ENCODE data around the gene AOAH. TPM values are rescaled to one million over a fixed set of nuclear protein-coding genes. Genes with fewer than 3 reads are reported as not detected.

AOAH gene
- total RNA-seq, 1 experiment from 2014 or later: 0.05 TPM

DNA sequence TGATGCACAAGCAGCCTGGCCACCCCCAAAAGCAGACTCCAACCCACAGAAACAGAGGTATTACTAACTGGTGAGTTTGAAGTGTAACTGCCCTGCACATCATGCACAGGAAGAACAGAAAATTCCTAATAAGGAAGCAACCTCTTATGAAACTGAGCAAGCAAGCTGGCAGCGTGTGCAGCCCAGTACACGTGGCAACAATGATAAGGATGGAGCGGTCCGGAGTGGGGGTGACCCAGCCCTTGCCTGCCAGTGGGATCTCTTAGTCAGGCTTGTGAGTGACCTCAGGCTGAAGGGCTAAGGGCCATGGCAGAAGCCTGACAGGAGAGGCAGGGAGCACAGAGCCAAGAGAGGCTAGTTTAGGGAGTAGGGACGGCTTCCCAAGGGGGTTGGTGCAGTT is 22.1 kb upstream of the AOAH start:
- no peak for DNase-seq (ENCODE audit: low read depth, low spot score)
- in situ Hi-C loops (cut with HindIII; ENCODE audit: low pct_unique_long_range_greater_than_20kb, low sequenced_read_pairs): no loop called here

DNA sequence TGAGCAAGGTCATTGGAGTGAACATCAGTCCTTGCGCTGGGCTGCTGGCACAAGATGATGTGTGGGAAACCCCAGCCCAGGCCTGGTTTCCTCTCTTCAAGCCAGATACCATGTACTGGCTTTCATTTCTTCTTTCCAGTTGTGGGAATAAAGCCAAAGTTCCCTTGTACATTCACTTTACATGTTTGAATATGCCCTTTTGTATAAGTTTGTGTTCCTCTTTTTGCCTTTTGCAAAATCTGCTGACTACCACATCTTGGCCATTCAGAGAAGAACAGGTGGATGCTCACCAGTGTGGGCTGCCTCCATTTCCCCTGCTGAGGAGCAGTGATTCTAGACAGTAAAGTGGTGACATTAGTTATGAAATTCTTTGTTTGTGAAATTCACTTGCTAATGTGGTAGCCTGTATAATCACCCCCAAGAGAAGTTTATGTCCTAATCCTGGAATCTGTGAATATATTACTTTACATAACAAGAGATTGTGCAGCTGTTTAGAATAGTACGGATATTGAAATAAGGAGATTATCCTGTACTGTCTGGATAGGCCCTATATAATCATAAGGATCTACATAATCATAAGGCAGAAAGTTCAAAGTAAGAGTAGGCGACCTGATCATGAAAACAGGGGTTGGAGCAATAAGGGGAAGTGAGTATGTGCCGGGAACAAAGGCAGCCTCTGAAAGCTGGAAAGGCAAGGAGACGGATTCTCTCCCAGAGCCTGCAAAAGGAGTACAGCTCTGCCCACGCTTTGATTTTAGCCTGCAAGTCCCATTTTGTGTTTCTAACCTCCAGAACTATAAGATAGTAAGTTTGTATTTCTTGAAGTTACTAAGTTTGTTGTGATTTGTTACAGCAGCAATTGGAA is 18.8 kb upstream of the AOAH start:
- no peak for DNase-seq (ENCODE audit: low read depth, low spot score)
- in situ Hi-C loops (cut with HindIII; ENCODE audit: low pct_unique_long_range_greater_than_20kb, low sequenced_read_pairs): no loop called here

DNA sequence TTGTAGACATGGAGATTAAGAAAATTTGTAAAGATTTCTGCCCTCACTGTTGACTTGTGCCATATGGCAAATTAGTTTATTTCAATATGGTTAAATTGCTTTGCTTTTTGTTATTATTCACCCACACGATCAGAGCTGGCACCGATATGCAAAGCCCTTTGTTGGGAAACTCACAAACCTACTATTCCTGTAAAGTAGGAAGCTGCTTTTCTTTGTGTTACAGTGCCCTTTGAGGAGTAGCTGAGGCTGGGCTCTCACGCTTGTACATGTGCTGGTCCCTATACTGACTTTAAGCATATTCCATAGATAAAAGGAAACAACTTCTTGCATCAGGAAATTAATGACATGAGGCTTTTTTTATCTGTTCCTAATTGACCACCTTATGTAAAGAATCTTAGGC is 17.6 kb upstream of the AOAH start:
- in situ Hi-C loops (cut with HindIII; ENCODE audit: low pct_unique_long_range_greater_than_20kb, low sequenced_read_pairs): no loop called here
- no peak for DNase-seq (ENCODE audit: low read depth, low spot score)

DNA sequence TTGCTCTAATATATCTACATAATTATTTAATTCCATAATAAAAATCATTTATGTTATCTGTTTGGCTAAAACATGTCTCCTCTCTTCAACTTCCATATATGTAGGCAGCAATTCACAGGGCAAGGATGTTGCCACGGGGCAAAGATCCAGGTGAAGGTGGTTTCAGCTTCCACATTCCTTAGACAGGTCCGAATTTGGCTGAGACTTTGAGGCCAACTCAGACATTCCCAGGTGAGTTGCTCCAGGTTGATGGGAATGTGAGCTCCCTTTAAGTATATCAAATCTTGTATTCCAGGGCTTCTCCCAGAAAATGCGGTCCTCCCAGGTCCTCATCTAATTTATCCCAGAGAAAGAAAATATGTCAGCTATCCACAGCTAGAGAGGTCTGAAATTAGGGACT is 15.1 kb upstream of the AOAH start:
- in situ Hi-C loops (cut with HindIII; ENCODE audit: low pct_unique_long_range_greater_than_20kb, low sequenced_read_pairs): no loop called here
- DNase-seq (ENCODE audit: low read depth, low spot score): no peak

DNA sequence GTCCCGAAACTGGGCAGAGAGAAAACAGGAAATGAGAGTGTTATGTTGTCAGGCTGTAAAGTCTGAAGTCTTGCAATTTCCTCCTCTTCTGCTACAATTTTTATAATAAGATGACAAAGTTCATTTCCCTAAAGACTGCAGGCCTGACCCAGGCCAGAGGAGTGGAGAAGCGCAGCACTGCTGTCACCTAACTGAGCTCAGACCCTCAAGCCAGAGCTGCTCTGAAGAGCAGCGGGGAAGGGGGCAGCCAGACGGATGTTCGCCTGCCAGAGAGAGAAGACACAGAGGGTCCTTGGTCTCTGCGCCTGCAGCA is 12.6 kb upstream of the AOAH start:
- DNase-seq (ENCODE audit: low read depth, low spot score): no peak
- in situ Hi-C loops (cut with HindIII; ENCODE audit: low pct_unique_long_range_greater_than_20kb, low sequenced_read_pairs): no loop called here

DNA sequence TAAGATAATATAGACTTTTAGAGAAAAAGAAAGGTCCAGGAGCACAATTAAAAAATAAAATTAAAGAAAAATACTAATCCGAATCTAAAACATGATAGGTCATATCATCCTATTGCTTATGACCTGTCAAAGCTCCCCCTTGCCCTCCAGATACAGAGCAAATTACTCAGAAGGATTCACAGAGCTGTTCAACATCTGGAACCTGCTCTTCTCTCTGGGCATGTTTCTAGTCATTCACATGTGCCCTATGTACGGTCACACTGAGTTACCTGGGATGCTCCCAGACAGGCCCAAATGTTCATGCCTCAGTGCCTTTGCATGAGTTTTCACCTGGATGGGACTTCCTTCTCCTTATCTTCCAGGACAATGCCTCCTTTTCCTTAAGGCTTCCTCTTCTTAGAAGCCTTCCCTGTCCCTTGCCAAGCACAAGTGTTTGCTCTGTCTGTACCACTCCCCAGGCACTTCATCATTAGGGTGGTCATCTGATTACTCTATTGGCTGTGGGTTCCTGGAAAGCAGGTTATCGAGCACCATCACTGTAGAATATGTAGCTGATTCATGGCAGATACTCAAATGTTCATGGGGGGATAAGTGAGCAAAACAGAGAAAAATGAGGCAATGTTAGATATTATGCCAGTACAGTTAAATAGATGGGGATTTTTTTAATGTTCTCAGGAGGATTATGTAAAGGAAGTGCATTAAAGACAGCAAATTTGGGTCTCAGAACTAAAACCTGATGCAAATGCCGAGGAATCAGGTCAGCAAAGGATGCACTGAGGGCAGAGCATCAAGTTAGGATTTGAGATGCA is 12.0 kb upstream of the AOAH start:
- in situ Hi-C loops (cut with HindIII; ENCODE audit: low pct_unique_long_range_greater_than_20kb, low sequenced_read_pairs): no loop called here
- DNase-seq (ENCODE audit: low read depth, low spot score): no peak

DNA sequence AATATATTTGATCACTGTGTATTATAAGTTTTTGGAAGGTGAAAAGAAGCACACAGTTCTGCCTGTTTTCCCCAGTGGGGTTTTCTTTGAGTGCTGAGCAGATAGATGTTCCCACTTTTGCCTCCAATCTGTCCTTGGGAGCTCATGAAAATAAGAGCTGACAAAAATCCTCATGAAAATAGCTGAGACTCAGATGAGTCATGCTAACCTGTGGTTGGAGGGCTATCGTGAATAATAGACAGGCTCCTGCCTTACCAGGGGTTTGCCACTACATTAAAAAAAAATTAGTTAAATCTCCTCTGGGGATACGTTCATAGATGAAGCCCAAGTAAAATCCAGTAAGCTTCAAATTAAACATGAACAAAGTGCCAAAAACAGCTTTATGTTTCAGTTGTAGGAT is 10.9 kb upstream of the AOAH start:
- no peak for DNase-seq (ENCODE audit: low read depth, low spot score)
- in situ Hi-C loops (cut with HindIII; ENCODE audit: low pct_unique_long_range_greater_than_20kb, low sequenced_read_pairs): no loop called here

DNA sequence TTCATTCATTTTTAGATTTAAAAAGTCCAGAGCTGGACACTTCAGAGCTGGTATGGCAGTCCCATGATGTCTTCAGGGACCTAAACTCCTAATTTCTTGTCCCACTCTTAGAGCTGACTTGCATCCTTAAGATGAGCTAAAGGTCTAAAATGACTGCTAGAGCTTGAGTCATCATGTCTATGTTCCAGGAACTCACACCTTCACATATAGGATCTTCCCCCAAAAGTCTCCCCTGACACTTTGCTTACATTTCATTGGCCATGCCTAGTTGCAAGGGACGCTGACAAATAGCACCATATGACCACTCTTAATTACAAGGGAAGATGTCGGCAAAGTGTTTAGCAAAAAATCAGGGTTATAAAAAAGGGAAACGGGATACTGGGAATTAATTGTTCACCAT is 10.4 kb upstream of the AOAH start:
- in situ Hi-C loops (cut with HindIII; ENCODE audit: low pct_unique_long_range_greater_than_20kb, low sequenced_read_pairs): no loop called here
- DNase-seq (ENCODE audit: low read depth, low spot score): no peak

DNA sequence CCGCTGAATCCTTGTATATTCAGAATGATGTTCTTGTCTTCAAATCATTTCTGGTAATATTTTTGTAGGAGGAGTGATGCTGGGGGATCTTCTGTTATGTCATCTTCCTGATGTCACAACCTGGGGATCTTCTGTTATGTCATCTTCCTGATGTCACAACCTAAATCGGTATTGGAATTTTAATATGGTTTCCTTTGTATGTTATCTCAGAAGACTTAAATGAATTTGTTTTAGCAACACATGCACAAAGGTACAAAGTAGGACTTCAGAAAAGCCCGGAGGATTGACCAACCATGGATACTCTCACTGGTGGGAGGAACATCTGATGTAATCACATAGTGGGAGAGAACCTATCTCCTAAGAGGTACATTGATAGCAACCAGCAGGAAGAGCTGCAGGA is 9.1 kb upstream of the AOAH start:
- no peak for DNase-seq (ENCODE audit: low read depth, low spot score)
- in situ Hi-C loops (cut with HindIII; ENCODE audit: low pct_unique_long_range_greater_than_20kb, low sequenced_read_pairs): no loop called here

DNA sequence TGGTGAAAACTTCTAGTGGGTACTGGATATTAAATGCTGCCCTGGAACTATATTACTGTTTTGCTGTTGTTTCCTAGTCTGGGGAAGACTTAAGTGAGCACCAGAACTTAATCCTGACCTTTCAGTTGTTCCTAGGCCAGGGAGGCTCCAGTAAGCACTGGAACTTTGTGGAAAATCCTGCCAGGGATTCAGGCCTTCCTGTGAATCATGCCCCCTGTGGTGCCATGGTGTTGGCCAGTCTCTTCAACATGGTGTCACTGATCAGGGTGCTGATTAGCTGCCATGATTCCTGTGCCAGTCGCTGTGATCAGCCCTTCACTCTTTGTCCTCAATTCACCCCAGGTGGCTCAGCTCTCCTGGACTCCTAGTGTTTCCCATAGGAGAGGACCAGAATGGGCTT is 8.5 kb upstream of the AOAH start:
- in situ Hi-C loops (cut with HindIII; ENCODE audit: low pct_unique_long_range_greater_than_20kb, low sequenced_read_pairs): no loop called here
- DNase-seq (ENCODE audit: low read depth, low spot score): no peak

DNA sequence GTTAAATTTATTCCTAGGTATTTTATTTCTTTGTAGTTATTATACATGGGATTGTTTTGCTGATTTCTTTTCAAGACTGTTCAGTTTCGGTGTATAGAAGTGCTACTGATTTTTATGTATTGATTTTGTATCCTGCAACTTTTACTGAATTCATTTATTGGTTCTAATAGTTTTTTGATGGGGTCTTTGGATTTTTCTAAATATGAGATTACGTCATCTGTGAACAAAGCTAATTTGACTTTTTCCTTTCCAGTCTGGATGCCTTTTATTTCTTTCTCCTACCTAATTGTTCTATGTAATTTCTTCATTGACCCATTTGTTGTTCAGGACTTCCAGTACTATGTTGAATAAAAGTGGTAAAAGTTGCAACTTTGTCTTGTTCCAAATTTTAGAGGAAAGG is 5.8 kb upstream of the AOAH start:
- no peak for DNase-seq (ENCODE audit: low read depth, low spot score)
- in situ Hi-C loops (cut with HindIII; ENCODE audit: low pct_unique_long_range_greater_than_20kb, low sequenced_read_pairs): no loop called here

DNA sequence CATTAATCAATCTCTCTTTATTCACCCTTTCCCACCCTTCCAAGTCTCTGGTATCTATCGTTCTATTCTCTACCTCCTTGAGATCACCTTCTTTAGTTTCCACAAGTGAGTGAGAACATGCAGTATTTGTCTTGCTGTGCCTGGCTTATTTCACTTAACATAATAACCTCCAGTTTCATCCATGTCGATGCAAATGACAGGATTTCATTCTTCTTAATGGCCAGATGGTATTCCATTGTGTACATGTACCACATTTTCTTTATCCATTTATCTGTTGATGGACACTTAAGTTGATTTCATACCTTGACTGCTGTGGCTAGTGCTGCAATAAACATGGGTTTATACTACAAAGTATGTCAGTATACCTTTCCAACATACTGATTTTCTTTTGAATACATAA is 3.8 kb upstream of the AOAH start:
- DNase-seq (ENCODE audit: low read depth, low spot score): no peak
- in situ Hi-C loops (cut with HindIII; ENCODE audit: low pct_unique_long_range_greater_than_20kb, low sequenced_read_pairs): no loop called here

DNA sequence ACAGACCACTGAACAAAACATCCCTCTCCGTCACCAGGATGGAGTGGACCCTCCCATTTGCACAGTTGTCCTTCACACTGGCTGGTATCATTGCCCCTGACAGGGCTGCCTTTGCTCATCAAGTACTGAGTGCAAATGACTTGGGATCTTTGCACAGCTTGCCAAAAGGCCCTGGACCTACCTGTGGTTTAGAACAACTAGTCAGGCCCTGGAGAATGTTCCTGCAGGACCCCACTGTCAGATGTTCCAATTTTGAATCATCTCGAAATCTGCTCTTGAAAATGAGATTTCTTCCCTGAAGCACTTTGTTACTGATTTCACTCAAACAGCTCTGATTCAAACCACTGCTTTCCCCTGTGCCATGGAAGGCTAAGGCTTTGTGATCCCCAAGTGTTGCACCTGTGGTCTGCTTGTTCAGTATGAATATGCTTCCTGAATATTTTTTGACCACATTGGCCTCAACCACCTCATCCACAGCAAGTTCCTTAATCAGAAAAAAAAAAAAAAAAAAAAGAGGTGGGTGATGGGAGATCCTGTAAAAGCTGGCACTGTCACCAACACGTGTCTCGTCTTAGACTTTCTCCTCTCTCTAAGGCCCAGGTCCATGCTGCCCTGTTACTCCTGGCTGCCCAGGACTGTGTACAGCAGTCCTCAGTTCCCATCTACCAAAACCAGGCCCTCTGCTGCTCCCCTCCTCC is 2.7 kb upstream of the AOAH start:
- no peak for DNase-seq (ENCODE audit: low read depth, low spot score)
- in situ Hi-C loops (cut with HindIII; ENCODE audit: low pct_unique_long_range_greater_than_20kb, low sequenced_read_pairs): no loop called here

DNA sequence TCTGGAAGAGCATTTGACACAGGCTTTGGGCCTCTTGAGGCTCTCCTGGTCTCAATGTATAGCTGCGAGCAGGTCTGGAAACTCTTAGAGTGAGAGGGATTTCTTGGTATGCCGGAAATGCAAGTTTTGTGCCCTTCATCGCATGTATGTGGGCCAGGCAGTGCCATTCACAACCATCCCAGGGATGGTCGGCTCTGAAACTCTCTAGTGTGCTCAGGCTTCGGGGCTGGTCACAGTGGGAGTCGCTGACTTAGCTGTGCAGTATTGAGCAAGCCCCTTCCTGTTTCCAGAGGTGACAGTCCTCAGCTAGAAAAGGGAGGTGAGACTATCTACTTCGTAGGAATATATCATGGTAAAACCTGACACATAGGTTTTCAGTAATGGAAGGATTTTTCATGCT is 2.0 kb upstream of the AOAH start:
- in situ Hi-C loops (cut with HindIII; ENCODE audit: low pct_unique_long_range_greater_than_20kb, low sequenced_read_pairs): no loop called here
- DNase-seq (ENCODE audit: low read depth, low spot score): no peak

DNA sequence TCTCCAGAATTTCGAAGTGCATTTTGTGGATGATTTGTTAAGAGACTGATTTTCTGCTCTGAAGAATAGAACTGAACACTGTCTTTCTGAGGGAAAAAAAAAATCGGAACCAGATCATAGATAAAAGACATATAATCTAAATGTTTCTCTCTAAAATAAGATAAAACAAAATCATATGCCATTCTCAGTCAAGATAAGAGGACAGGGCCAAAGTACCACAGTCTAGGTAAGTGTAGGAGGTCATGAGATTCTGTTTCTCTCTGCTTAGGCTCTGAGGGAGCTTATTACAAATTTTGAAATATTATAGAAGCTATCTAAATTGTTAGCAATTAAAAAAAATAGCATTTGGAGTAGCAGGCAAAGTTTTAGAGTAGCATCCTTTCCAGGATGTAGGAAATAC is 702 bp upstream of the AOAH start:
- in situ Hi-C loops (cut with HindIII; ENCODE audit: low pct_unique_long_range_greater_than_20kb, low sequenced_read_pairs): no loop called here
- no peak for DNase-seq (ENCODE audit: low read depth, low spot score)

DNA sequence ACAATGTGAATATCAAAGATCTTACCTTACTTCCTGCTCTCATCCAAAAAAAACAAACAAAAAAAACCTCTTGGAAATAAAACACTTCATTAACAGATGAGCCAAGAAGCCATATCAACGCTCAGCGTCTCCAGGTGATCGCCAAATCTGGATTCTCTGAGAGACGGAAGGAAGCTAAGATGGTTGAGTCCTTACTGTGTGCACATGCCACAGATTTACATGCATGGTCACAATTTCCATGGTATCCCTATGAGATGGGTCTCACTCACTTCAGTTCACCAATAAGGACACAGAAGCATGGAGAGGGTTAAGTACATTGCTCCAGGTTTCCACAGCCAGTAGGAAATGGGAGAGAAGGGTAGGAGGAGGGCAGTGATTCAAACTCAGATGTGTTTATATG is 1.0 kb downstream of the AOAH start:
- DNase-seq (ENCODE audit: low read depth, low spot score): no peak
- in situ Hi-C loops (cut with HindIII; ENCODE audit: low pct_unique_long_range_greater_than_20kb, low sequenced_read_pairs): no loop called here

DNA sequence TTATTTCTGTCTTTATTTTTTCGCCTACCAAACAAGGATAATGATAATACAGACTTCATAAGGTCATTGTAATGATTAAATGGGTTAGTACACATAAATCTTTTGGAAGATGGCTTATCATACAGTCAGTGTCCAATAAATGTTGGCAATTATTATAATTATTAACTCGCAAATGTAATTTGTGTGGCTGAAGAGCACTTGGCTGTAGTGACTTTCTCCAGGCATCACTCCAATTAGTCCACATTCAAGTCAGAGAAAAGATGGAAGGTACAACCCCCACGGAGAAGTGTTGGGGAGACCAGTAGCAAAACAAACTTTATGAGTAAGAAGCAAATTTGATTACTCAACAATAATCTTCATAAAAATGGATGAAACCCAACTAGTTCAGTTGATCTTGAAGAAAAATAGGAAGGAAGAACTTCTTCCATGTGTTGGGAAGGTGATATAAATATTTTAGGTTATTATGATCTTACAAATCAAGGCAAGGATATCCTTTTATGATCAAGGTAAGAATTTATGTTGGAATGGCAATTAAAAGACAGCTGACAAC is 5.1 kb downstream of the AOAH start:
- in situ Hi-C loops (cut with HindIII; ENCODE audit: low pct_unique_long_range_greater_than_20kb, low sequenced_read_pairs): no loop called here

DNA sequence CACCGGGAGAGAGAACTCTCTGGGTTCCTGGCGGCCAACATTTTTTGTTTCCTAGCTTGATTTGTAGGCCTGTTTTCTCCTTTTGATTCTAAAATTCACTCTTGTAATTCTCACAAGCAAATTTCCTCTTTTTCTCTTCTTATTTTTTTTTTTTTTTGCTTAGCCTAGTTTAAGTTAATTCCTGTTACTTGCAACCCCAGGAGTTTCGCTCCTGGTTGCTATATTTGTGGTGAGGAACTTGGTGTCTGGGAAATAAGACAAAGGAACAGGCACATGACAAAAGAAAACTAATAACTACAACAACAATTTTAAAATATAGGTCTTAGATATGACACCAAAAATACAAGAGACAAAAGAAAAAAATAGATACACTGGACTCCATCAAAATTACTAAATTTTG is 6.7 kb downstream of the AOAH start:
- in situ Hi-C loops (cut with HindIII; ENCODE audit: low pct_unique_long_range_greater_than_20kb, low sequenced_read_pairs): no loop called here
- no peak for DNase-seq (ENCODE audit: low read depth, low spot score)

More for the DNA sequence above, 5.1 kb downstream of the AOAH start:
- DNase-seq (ENCODE audit: low read depth, low spot score): no peak

Data from SK-MEL-5 (cell line).